ENCODE measurements around the gene TSKU. TPM values are rescaled to one million over a fixed set of nuclear protein-coding genes. Genes with fewer than 3 reads are reported as not detected.

TSKU gene
- total and polyA plus RNA-seq, 9 of the 15 experiments (the other 6 are each of a cell fraction or from before 2014, with no cell fraction given): 0.60 to 11.9 (median 8.4) TPM

DNA sequence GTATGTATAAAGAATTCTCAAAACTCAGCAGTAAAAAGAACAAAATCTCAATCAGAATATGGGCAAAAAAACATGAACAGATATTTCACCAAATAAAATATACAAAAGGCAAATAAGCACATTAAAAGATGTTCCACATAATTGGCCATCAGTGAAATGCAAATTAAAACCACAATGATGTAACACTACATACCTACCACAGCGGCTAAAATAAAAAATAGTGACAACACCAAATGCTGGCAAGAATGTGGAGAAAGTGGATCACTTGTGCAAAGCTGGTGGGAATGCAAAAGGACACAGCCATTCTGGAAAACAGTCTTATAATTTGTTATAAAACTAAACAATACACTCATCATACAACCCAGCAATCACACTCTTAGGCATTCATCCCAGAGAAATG lies 39.2 kb downstream of the TSKU start (continued):
- TF ChIP-seq ATF7 (IDR thresholded peaks at IDR 0.05): peak; percentile 36; the same call in 1 of the 2 replicates
- TF ChIP-seq XRCC4 (IDR thresholded peaks at IDR 0.05; ENCODE audit: extremely low read depth, insufficient read depth, insufficient read length): no peak
- no peak for TF ChIP-seq RAD51 (IDR thresholded peaks at IDR 0.05; ENCODE audit: borderline replicate concordance, low read depth)
- TF ChIP-seq ZNF175 (CRISPR knock-in tag; IDR thresholded peaks at IDR 0.05; ENCODE audit: low read depth): no peak
- TF ChIP-seq CREB3 (tag; conservative IDR thresholded peaks at IDR 0.05; ENCODE audit: low read depth): no peak
- TF ChIP-seq MTA1 (IDR thresholded peaks at IDR 0.05; ENCODE audit: borderline replicate concordance): peak; percentile 67; the same call in 1 of the 2 replicates
- TF ChIP-seq CBFB (CRISPR knock-in tag; IDR thresholded peaks at IDR 0.05): no peak
- TF ChIP-seq BRF1 (IDR thresholded peaks at IDR 0.05; ENCODE audit: borderline replicate concordance, extremely low read depth, insufficient read length): no peak
- TF ChIP-seq NR2C2 (CRISPR knock-in tag; IDR thresholded peaks at IDR 0.05): no peak
- no peak for TF ChIP-seq NR2C2 (tag; IDR thresholded peaks at IDR 0.05)
- peak; percentile 23; the same call in 1 of the 2 replicates for TF ChIP-seq ZNF316 (IDR thresholded peaks at IDR 0.05)
- TF ChIP-seq HMBOX1 (IDR thresholded peaks at IDR 0.05): no peak
- TF ChIP-seq ZNF583 (CRISPR knock-in tag; IDR thresholded peaks at IDR 0.05): no peak
- TF ChIP-seq TOE1 (IDR thresholded peaks at IDR 0.05; ENCODE audit: borderline replicate concordance): no peak
- no peak for TF ChIP-seq TOE1 (CRISPR knock-in tag; IDR thresholded peaks at IDR 0.05; ENCODE audit: borderline replicate concordance, low read depth)
- no peak for TF ChIP-seq ARID4B (CRISPR knock-in tag; IDR thresholded peaks at IDR 0.05)
- TF ChIP-seq ZNF592 (IDR thresholded peaks at IDR 0.05): peak; percentile 29; the same call in 1 of the 2 replicates
- TF ChIP-seq CBX5 (IDR thresholded peaks at IDR 0.05; ENCODE audit: borderline replicate concordance, low read depth): no peak
- TF ChIP-seq U2AF1 (optimal IDR thresholded peaks at IDR 0.05; ENCODE audit: low read depth, low read length): no peak

All from K562 (cell line).